HEK293T (cell line): ENCODE data around the gene GABPB1.

ENCODE experiments used
- CTCF ChIA-PET: fragments of 350-600 bp; formaldehyde crosslinking; extraction: SDS; loops from one replicate; lab custom pipeline; 2021; ENCODE audit warnings: antibody characterized with exemption, inconsistent platforms; lab: Yijun Ruan, JAX
- POLR2A ChIA-PET: fragments of 350-600 bp; formaldehyde crosslinking; extraction: SDS; loops from one replicate; lab custom pipeline; 2020; ENCODE audit warnings: antibody characterized with exemption, inconsistent platforms; lab: Yijun Ruan, JAX
- DNase-seq: peaks from one replicate; pipeline ENCODE4 v3.0.0; 2012; ENCODE audit warnings: mixed read lengths; ENCODE audit errors: extremely low spot score
- ARNT ChIP-seq: fragments of 450-650 bp; IDR thresholded peaks from 2 replicates; pipeline ENCODE4 v1.6.1; 2017; ENCODE audit warnings: mild to moderate bottlenecking
- BHLHE40 ChIP-seq: fragments of 450-650 bp; IDR thresholded peaks from 2 replicates; pipeline ENCODE4 v1.6.1; 2016; ENCODE audit warnings: mild to moderate bottlenecking, moderate library complexity, borderline replicate concordance
- CTBP1 ChIP-seq: fragments of 450-650 bp; IDR thresholded peaks from 2 replicates; pipeline ENCODE4 v1.6.1; 2016; ENCODE audit warnings: borderline replicate concordance
- ELF4 ChIP-seq: fragments of 450-650 bp; IDR thresholded peaks from 2 replicates; pipeline ENCODE4 v1.6.1; 2017; ENCODE audit warnings: antibody characterized with exemption
- FOXA1 ChIP-seq: fragments of 450-650 bp; IDR thresholded peaks from 2 replicates; pipeline ENCODE4 v1.6.1; 2016; ENCODE audit warnings: mild to moderate bottlenecking
- FOXK2 ChIP-seq: fragments of 450-650 bp; IDR thresholded peaks from 2 replicates; pipeline ENCODE4 v1.6.1; 2016; ENCODE audit warnings: mild to moderate bottlenecking
- FOXM1 ChIP-seq: fragments of 450-650 bp; IDR thresholded peaks from 2 replicates; pipeline ENCODE4 v1.6.1; 2017; ENCODE audit warnings: mild to moderate bottlenecking, borderline replicate concordance
- HDGF ChIP-seq: fragments of 450-650 bp; IDR thresholded peaks from 2 replicates; pipeline ENCODE4 v1.6.1; 2017; ENCODE audit warnings: antibody characterized with exemption, borderline replicate concordance
- L3MBTL2 ChIP-seq: fragments of 450-650 bp; conservative IDR thresholded peaks from 2 replicates; pipeline ENCODE4 v1.6.1; 2016; ENCODE audit warnings: mild to moderate bottlenecking
- LEF1 ChIP-seq: fragments of 450-650 bp; IDR thresholded peaks from 2 replicates; pipeline ENCODE4 v1.6.1; 2017; ENCODE audit warnings: mild to moderate bottlenecking, borderline replicate concordance
- NFRKB ChIP-seq: fragments of 450-650 bp; IDR thresholded peaks from 2 replicates; pipeline ENCODE4 v1.6.1; 2016; ENCODE audit warnings: mild to moderate bottlenecking, moderate library complexity
- SP1 ChIP-seq: fragments of 450-650 bp; IDR thresholded peaks from 2 replicates; pipeline ENCODE4 v1.6.1; 2017
- SUZ12 ChIP-seq: fragments of 450-650 bp; IDR thresholded peaks from 2 replicates; pipeline ENCODE4 v1.6.1; 2016; ENCODE audit warnings: mild to moderate bottlenecking
- TARDBP ChIP-seq: fragments of 450-650 bp; IDR thresholded peaks from 2 replicates; pipeline ENCODE4 v1.6.1; 2016
- ZNF384 ChIP-seq: fragments of 450-650 bp; IDR thresholded peaks from 2 replicates; pipeline ENCODE4 v1.6.1; 2016
- TF ChIP-seq, protein P1 (sequence below): fragments of 450-650 bp; IDR thresholded peaks from 2 replicates; pipeline ENCODE4 v1.6.1; 2016

GABPB1 gene

GRCh38 chr15:50236433-50236832, 118.6 kb downstream of the GABPB1 start:
- ChIA-PET POLR2A (no interaction called here), CTCF (no interaction called here)
- no peak for TF ChIP-seq BHLHE40
- TF ChIP-seq NFRKB: no peak
- TF ChIP-seq LEF1: no peak
- no peak for TF ChIP-seq FOXA1
- no peak for TF ChIP-seq ZNF384
- TF ChIP-seq ELF4: no peak
- no peak for DNase-seq

DNA sequence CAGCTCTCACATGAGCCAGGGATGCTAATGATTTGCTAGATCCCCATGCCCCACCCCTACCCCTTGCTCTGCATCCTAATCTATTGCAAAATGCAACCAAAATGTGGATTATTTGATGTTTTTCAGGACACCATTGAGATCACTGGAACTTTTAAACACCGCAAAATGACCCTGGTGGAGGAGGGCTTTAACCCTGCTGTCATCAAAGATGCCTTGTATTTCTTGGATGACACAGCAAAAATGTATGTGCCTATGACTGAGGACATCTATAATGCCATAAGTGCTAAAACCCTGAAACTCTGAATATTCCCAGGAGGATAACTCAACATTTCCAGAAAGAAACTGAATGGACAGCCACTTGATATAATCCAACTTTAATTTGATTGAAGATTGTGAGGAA, 119.2 kb downstream of the GABPB1 start:
- no peak for DNase-seq
- POLR2A ChIA-PET: no interaction called here
- CTCF ChIA-PET: no interaction called here
- TF ChIP-seq LEF1 (no peak), SUZ12 (no peak), ZNF384 (no peak), SP1 (no peak), NFRKB (no peak), FOXA1 (no peak), TARDBP (no peak)
- TF ChIP-seq, protein P1, sequence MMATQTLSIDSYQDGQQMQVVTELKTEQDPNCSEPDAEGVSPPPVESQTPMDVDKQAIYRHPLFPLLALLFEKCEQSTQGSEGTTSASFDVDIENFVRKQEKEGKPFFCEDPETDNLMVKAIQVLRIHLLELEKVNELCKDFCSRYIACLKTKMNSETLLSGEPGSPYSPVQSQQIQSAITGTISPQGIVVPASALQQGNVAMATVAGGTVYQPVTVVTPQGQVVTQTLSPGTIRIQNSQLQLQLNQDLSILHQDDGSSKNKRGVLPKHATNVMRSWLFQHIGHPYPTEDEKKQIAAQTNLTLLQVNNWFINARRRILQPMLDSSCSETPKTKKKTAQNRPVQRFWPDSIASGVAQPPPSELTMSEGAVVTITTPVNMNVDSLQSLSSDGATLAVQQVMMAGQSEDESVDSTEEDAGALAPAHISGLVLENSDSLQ: no peak

DNA sequence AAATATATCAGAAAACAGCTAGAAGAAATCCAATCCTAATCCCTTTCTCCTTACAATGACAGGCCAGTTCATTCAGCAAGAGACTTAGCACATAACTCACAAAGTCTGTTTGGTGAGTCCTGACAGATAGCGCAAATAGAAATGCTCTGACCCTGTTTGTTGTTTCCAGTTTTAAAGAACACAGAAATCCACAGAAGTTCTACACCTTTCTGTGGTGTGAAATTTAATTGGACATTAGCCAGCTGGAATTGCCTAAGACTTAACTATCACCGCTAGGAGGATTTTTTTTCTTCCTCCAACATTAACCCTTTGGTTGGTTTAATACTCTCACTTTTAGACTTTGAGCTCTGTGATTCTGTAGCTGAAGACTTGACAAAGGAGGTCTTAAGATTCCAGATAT, 120.2 kb downstream of the GABPB1 start:
- CTCF ChIA-PET: no interaction called here
- POLR2A ChIA-PET: no interaction called here
- TF ChIP-seq TARDBP: no peak
- DNase-seq: no peak

DNA sequence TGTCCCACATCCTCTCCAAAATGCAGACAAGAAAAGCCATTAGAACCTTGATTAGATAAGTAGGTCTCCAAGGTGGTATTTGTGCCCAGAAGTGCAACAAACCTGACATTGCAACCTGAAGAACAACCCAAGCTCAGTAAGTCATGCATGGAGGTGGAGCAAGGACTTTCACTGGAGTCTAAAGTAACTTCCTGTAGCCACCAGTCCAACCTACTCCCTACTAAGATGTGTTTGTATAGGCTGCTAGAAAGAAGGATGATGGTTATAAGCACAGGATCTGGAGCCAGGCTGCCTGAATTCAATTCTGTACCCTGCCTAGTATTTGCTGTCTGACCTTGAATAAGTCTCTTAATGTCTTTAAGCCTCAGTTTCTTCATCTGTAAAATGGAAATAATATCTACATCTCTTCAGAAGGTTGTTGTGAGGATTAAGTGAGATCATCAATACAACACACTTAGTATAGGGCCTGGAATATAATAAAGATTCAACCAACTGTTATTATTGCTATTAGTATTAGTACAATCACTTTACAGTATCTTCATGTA, 121.7 kb downstream of the GABPB1 start:
- no peak for DNase-seq
- TF ChIP-seq, protein P1: no peak
- TF ChIP-seq TARDBP: no peak
- no peak for TF ChIP-seq ELF4
- no peak for TF ChIP-seq FOXA1
- no peak for TF ChIP-seq L3MBTL2
- no peak for TF ChIP-seq CTBP1
- TF ChIP-seq LEF1: no peak
- TF ChIP-seq SP1: no peak
- TF ChIP-seq FOXK2: no peak
- TF ChIP-seq FOXM1: no peak
- TF ChIP-seq HDGF: no peak
- no peak for TF ChIP-seq BHLHE40
- no peak for TF ChIP-seq NFRKB
- TF ChIP-seq SUZ12: no peak
- no peak for TF ChIP-seq ARNT
- no peak for TF ChIP-seq ZNF384
- CTCF ChIA-PET: no interaction called here
- POLR2A ChIA-PET: no interaction called here

DNA sequence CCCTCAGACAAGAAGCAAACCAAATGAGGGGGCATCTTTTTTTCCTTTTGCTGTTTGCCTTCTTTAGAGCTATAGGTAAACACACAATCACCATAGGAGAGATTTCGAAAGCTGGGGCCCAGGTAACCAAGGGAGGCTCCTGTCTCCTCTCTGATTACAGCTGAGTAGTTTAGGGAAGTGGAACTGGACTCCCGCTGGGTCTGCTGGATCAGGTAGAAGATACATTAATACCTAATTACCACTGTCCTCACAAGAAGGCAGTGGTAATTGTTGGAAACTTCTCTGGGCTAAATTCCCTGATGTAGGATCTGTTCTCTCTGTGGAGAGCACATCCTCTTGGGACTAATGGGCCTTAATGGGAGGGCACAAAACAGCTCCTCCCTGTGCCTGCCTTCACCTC, 122.2 kb downstream of the GABPB1 start:
- POLR2A ChIA-PET: no interaction called here
- CTCF ChIA-PET: no interaction called here
- no peak for DNase-seq
- no peak for TF ChIP-seq TARDBP
- TF ChIP-seq ELF4: no peak
- TF ChIP-seq LEF1: no peak
- no peak for TF ChIP-seq ZNF384
- no peak for TF ChIP-seq SUZ12
- TF ChIP-seq ARNT: no peak
- no peak for TF ChIP-seq SP1
- TF ChIP-seq FOXK2: no peak
- no peak for TF ChIP-seq FOXA1
- no peak for TF ChIP-seq BHLHE40
- TF ChIP-seq FOXM1: no peak
- TF ChIP-seq NFRKB: no peak
- TF ChIP-seq L3MBTL2: no peak
- TF ChIP-seq, protein P1: no peak

DNA sequence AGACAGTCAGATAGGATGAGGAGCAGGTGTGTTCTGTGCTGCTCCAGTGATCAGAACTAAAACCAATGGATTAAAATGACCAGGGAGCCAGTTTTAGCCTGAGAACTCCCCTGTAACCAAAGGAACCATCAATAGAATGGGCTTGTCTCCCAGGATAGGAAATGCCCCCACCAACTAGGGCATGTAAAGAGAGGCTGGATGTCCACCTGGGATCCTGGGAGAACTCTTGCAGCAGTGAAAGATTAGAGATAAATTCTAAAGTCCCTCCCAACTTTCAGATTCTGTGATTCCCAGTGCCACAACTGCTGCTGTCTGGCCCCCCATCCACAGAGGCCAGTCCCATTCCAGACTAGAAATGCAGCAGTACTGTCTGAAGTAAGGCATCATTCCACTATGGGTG, 123.2 kb downstream of the GABPB1 start:
- ChIA-PET CTCF (no interaction called here), POLR2A (no interaction called here)
- no peak for DNase-seq
- no peak for TF ChIP-seq TARDBP
- no peak for TF ChIP-seq FOXM1
- TF ChIP-seq NFRKB: no peak
- TF ChIP-seq SUZ12: no peak
- no peak for TF ChIP-seq LEF1
- TF ChIP-seq, protein P1: no peak
- no peak for TF ChIP-seq HDGF
- TF ChIP-seq FOXA1: no peak
- TF ChIP-seq SP1: no peak
- TF ChIP-seq FOXK2: no peak
- TF ChIP-seq CTBP1: no peak
- no peak for TF ChIP-seq BHLHE40
